Measurements from ENCODE around the gene KTN1.

DNA sequence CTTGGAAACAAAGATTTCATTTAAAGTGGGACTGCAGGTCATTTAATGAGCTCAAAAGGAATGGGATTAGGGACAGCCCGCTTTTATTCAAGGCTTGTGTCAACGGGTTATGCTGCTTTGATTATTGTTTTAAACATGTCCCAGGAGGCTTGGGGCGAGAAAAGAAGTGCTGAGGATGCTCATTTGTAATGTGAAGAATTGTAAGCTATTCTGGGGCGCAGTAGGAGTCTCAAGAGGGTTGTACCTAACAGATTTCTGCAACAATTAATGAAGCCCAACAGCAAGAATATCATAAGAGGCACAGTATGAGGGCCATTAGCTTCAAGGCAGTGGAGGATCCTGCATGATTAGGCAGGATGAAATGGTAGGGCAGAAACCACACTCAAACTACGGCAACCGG, 122.5 kb downstream of the KTN1 start:
- TF ChIP-seq ESRRG (CRISPR knock-in tag; IDR thresholded peaks at IDR 0.05) (no peak), TCF4 (CRISPR knock-in tag; IDR thresholded peaks at IDR 0.05; ENCODE audit: borderline replicate concordance) (no peak), GLIS3 (CRISPR knock-in tag; IDR thresholded peaks at IDR 0.05) (no peak), RARB (CRISPR knock-in tag; IDR thresholded peaks at IDR 0.05) (no peak), ZNF565 (CRISPR knock-in tag; conservative IDR thresholded peaks at IDR 0.05; ENCODE audit: low read depth) (no peak), ZNF8 (CRISPR knock-in tag; IDR thresholded peaks at IDR 0.05) (no peak), TOX (CRISPR knock-in tag; IDR thresholded peaks at IDR 0.05; ENCODE audit: borderline replicate concordance) (no peak)
- TF ChIP-seq, protein P1, sequence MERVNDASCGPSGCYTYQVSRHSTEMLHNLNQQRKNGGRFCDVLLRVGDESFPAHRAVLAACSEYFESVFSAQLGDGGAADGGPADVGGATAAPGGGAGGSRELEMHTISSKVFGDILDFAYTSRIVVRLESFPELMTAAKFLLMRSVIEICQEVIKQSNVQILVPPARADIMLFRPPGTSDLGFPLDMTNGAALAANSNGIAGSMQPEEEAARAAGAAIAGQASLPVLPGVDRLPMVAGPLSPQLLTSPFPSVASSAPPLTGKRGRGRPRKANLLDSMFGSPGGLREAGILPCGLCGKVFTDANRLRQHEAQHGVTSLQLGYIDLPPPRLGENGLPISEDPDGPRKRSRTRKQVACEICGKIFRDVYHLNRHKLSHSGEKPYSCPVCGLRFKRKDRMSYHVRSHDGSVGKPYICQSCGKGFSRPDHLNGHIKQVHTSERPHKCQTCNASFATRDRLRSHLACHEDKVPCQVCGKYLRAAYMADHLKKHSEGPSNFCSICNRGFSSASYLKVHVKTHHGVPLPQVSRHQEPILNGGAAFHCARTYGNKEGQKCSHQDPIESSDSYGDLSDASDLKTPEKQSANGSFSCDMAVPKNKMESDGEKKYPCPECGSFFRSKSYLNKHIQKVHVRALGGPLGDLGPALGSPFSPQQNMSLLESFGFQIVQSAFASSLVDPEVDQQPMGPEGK (CRISPR knock-in tag; IDR thresholded peaks at IDR 0.05; ENCODE audit: borderline replicate concordance) = no peak
- TF ChIP-seq, protein P2, sequence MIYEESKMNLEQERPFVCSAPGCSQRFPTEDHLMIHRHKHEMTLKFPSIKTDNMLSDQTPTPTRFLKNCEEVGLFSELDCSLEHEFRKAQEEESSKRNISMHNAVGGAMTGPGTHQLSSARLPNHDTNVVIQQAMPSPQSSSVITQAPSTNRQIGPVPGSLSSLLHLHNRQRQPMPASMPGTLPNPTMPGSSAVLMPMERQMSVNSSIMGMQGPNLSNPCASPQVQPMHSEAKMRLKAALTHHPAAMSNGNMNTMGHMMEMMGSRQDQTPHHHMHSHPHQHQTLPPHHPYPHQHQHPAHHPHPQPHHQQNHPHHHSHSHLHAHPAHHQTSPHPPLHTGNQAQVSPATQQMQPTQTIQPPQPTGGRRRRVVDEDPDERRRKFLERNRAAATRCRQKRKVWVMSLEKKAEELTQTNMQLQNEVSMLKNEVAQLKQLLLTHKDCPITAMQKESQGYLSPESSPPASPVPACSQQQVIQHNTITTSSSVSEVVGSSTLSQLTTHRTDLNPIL (CRISPR knock-in tag; IDR thresholded peaks at IDR 0.05; ENCODE audit: low read depth) = no peak
- TF ChIP-seq, protein P3, sequence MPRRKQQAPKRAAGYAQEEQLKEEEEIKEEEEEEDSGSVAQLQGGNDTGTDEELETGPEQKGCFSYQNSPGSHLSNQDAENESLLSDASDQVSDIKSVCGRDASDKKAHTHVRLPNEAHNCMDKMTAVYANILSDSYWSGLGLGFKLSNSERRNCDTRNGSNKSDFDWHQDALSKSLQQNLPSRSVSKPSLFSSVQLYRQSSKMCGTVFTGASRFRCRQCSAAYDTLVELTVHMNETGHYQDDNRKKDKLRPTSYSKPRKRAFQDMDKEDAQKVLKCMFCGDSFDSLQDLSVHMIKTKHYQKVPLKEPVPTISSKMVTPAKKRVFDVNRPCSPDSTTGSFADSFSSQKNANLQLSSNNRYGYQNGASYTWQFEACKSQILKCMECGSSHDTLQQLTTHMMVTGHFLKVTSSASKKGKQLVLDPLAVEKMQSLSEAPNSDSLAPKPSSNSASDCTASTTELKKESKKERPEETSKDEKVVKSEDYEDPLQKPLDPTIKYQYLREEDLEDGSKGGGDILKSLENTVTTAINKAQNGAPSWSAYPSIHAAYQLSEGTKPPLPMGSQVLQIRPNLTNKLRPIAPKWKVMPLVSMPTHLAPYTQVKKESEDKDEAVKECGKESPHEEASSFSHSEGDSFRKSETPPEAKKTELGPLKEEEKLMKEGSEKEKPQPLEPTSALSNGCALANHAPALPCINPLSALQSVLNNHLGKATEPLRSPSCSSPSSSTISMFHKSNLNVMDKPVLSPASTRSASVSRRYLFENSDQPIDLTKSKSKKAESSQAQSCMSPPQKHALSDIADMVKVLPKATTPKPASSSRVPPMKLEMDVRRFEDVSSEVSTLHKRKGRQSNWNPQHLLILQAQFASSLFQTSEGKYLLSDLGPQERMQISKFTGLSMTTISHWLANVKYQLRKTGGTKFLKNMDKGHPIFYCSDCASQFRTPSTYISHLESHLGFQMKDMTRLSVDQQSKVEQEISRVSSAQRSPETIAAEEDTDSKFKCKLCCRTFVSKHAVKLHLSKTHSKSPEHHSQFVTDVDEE (CRISPR knock-in tag; IDR thresholded peaks at IDR 0.05) = no peak
